ENCODE measurements around the gene DEDD.
A peak's percentile ranks its signal among the peaks of the same experiment; 100 is the strongest.

DEDD gene

GRCh38 chr1:161132410-161133219 lies at the start of gene DEDD:
DEDD (minus strand) TSS chr1:161132667; CDS start chr1:161124462, 8,205 bp downstream.
- peak; percentile 93 for DNase-seq

GRCh38 chr1:161182214-161182613 lies 49.7 kb upstream of the DEDD start:
- peak; percentile 76 for DNase-seq

GRCh38 chr1:161180639-161181038 lies 48.2 kb upstream of the DEDD start:
- DNase-seq, result no peak

- DNase-seq, result no peak
Observed at GRCh38 chr1:161179698-161180097, 47.2 kb upstream of the DEDD start.

GRCh38 chr1:161177936-161178244 lies 45.4 kb upstream of the DEDD start:
- DNase-seq, result no peak

- DNase-seq, result peak; percentile 97
Observed at GRCh38 chr1:161177112-161177935, 44.9 kb upstream of the DEDD start, which contains the start of gene B4GALT3. B4GALT3 (minus strand) TSS chr1:161177507; CDS start chr1:161176060, 1,447 bp downstream.

- no peak for DNase-seq
Observed at GRCh38 chr1:161176468-161177111, 44.1 kb upstream of the DEDD start.

GRCh38 chr1:161175771-161176453 lies 43.4 kb upstream of the DEDD start:
- DNase-seq, result no peak

GRCh38 chr1:161174911-161175310 lies 42.4 kb upstream of the DEDD start:
- no peak for DNase-seq

GRCh38 chr1:161173711-161174110 lies 41.2 kb upstream of the DEDD start:
- no peak for DNase-seq

- no peak for DNase-seq
Observed at GRCh38 chr1:161172776-161173376, 40.4 kb upstream of the DEDD start.

GRCh38 chr1:161172349-161172748 lies 39.9 kb upstream of the DEDD start:
- DNase-seq, result no peak

GRCh38 chr1:161171696-161172095 lies 39.2 kb upstream of the DEDD start:
- no peak for DNase-seq

- DNase-seq, result no peak
Observed at GRCh38 chr1:161171191-161171590, 38.7 kb upstream of the DEDD start.

- no peak for DNase-seq
Observed at GRCh38 chr1:161168906-161169305, 36.4 kb upstream of the DEDD start.

GRCh38 chr1:161166669-161167548 lies 34.4 kb upstream of the DEDD start:
- DNase-seq, result peak; percentile 31

- DNase-seq, result peak; percentile 95
Observed at GRCh38 chr1:161165742-161166668, 33.5 kb upstream of the DEDD start, which contains the start of gene PPOX. PPOX (plus strand) TSS chr1:161166426; CDS start chr1:161166848, 422 bp downstream.

GRCh38 chr1:161164901-161165610 lies 32.6 kb upstream of the DEDD start:
- DNase-seq, result no peak

GRCh38 chr1:161163793-161164192 lies 31.3 kb upstream of the DEDD start:
- no peak for DNase-seq
